Measurements from ENCODE around the gene MRPS16. TPM values are rescaled to one million over a fixed set of nuclear protein-coding genes. Genes with fewer than 3 reads are reported as not detected.

Gene MRPS16
- total RNA-seq, 4 donors from 2014 or later, result 30.3 to 50.3 (median 43.8) TPM

- no peaks in the 10 kb centered on the region for H3K9me3 ChIP-seq
- no peak overlapping the region for H3K27ac ChIP-seq
- H3K4me1 ChIP-seq, result no peaks in the 10 kb centered on the region
- DNase-seq (ENCODE audit: low spot score in 2 of 2), result no peak
- no peak overlapping the region for H3K4me3 ChIP-seq
- H3K27me3 ChIP-seq, result no peaks in the 10 kb centered on the region
- 92% methylated on average over 3 of the region's 3 CpGs for WGBS
- peaks cover 17% of the 10 kb centered on the region for H3K36me3 ChIP-seq
- TF ChIP-seq POLR2AphosphoS5 (IDR thresholded peaks at IDR 0.05) (no peak), CTCF (IDR thresholded peaks at IDR 0.05) (no peak), POLR2A (IDR thresholded peaks at IDR 0.05) (no peak), EP300 (IDR thresholded peaks at IDR 0.05) (no peak)
Measured at GRCh38 chr10:73205081-73205480, 47.4 kb downstream of the MRPS16 start.

Other genes starting within 250 kb of the MRPS16 start
- 10 to 100 TPM; 10.6 to 19.5 (median 16.0) TPM for gene P4HA1, start 155.8 kb downstream of the MRPS16 start, total RNA-seq
- gene NUDT13, start 142.2 kb downstream of the MRPS16 start, total RNA-seq, result 1 to 10 TPM in 3 of 4 donors, under 1 TPM in 1; 0.86 to 4.2 (median 1.5) TPM
- 10 to 100 TPM; 32.5 to 43.9 (median 35.1) TPM for gene ECD, start 84.6 kb downstream of the MRPS16 start, total RNA-seq
- gene FAM149B1, start 84.5 kb downstream of the MRPS16 start, total RNA-seq, result 10 to 100 TPM; 11.0 to 18.9 (median 15.8) TPM
- 10 to 100 TPM; 15.1 to 22.0 (median 19.6) TPM for gene DNAJC9, start 5.4 kb downstream of the MRPS16 start, total RNA-seq
- gene CFAP70, start 106.2 kb upstream of the MRPS16 start, total RNA-seq, result 10 to 100 TPM in 1 of 4 donors, 1 to 10 TPM in 3; 2.6 to 12.9 (median 4.3) TPM
- gene ANXA7, start 161.4 kb upstream of the MRPS16 start, total RNA-seq, result 100 to 1,000 TPM in 2 of 4 donors, 10 to 100 TPM in 2; 93.5 to 153 (median 100) TPM
- 1 to 10 TPM; 1.9 to 6.4 (median 2.1) TPM for gene MSS51, start 180.9 kb upstream of the MRPS16 start, total RNA-seq
- 10 to 100 TPM; 24.9 to 45.4 (median 30.5) TPM for gene PPP3CB, start 243.4 kb upstream of the MRPS16 start, total RNA-seq

All from suprapubic skin (tissue), 4 donors.